ENCODE results near the gene RUFY4.

DNA sequence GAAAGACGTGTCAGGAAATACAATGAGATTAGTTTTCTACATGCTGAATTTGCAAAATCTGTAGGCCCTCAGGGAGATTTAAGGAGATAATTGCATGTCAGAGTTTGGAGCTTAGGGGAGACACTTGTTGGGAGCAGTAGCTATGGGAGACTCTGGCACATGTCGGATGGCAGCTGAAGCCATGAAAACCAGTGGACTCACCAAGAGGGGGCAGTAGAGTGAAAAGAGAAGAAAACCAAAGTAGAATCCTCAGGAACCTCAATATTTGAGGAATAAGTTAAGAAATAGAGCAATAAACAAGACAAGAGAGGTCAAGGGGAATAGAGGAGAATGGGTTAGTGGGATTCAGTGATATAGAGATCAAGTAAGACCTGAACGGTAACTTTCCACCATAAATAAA is 24.8 kb downstream of the RUFY4 start:
- TF ChIP-seq, protein P1, sequence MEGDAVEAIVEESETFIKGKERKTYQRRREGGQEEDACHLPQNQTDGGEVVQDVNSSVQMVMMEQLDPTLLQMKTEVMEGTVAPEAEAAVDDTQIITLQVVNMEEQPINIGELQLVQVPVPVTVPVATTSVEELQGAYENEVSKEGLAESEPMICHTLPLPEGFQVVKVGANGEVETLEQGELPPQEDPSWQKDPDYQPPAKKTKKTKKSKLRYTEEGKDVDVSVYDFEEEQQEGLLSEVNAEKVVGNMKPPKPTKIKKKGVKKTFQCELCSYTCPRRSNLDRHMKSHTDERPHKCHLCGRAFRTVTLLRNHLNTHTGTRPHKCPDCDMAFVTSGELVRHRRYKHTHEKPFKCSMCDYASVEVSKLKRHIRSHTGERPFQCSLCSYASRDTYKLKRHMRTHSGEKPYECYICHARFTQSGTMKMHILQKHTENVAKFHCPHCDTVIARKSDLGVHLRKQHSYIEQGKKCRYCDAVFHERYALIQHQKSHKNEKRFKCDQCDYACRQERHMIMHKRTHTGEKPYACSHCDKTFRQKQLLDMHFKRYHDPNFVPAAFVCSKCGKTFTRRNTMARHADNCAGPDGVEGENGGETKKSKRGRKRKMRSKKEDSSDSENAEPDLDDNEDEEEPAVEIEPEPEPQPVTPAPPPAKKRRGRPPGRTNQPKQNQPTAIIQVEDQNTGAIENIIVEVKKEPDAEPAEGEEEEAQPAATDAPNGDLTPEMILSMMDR (IDR thresholded peaks at IDR 0.05), result peak; percentile 35
- no peak for TF ChIP-seq POLR2AphosphoS5 (IDR thresholded peaks at IDR 0.05; ENCODE audit: low read depth, low read length)
- TF ChIP-seq, protein P2, sequence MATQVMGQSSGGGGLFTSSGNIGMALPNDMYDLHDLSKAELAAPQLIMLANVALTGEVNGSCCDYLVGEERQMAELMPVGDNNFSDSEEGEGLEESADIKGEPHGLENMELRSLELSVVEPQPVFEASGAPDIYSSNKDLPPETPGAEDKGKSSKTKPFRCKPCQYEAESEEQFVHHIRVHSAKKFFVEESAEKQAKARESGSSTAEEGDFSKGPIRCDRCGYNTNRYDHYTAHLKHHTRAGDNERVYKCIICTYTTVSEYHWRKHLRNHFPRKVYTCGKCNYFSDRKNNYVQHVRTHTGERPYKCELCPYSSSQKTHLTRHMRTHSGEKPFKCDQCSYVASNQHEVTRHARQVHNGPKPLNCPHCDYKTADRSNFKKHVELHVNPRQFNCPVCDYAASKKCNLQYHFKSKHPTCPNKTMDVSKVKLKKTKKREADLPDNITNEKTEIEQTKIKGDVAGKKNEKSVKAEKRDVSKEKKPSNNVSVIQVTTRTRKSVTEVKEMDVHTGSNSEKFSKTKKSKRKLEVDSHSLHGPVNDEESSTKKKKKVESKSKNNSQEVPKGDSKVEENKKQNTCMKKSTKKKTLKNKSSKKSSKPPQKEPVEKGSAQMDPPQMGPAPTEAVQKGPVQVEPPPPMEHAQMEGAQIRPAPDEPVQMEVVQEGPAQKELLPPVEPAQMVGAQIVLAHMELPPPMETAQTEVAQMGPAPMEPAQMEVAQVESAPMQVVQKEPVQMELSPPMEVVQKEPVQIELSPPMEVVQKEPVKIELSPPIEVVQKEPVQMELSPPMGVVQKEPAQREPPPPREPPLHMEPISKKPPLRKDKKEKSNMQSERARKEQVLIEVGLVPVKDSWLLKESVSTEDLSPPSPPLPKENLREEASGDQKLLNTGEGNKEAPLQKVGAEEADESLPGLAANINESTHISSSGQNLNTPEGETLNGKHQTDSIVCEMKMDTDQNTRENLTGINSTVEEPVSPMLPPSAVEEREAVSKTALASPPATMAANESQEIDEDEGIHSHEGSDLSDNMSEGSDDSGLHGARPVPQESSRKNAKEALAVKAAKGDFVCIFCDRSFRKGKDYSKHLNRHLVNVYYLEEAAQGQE (IDR thresholded peaks at IDR 0.05; ENCODE audit: insufficient read depth in 1 of 2, low read depth in 2 of 2, low read length in 1 of 2), result no peak
- TF ChIP-seq TCF7L2 (IDR thresholded peaks at IDR 0.05; ENCODE audit: low read depth, low read length), result no peak

Measured in Panc1 (cell line).